Upper lobe of left lung (tissue), 4 donors: ENCODE measurements around the gene DAGLB.

ENCODE experiments used
- POLR2A ChIP-seq, 4 donors: fragments of 450-650 bp; IDR thresholded peaks; one replicate each; pipeline ENCODE4 v1.5.1; 2016 to 2017; ENCODE audit warnings: antibody characterized with exemption in 4 of 4, mild to moderate bottlenecking in 2 of 4
- TF ChIP-seq, protein P1 (sequence below), 6 experiments: fragments of 450-650 bp in 4 of 6; fragments of 200-600 bp in 2 of 6; sonication (generic) in 2 of 6; IDR thresholded peaks; one replicate each; pipeline ENCODE4 v1.5.1; 2016 to 2019; ENCODE audit warnings: antibody characterized with exemption in 6 of 6

DNA sequence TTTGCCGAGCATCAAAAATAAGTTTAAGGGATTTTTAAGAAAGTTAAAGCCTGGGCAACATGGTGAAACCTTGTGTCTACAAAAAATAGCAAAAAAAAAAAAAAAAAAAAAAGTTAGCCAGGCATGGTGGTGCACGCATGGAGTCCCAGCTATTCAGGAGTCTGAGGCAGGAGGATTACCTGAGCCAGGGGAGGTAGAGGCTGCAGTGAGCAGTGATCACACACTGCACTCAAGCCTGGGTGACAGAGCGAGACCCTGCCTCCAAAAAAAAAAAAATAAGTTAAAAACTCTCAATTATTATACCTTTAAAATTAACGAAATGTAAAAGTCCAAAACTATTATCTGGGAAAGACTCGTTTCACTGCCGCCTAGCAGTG lies 35.0 kb upstream of the DAGLB start:
- TF ChIP-seq, protein P1, sequence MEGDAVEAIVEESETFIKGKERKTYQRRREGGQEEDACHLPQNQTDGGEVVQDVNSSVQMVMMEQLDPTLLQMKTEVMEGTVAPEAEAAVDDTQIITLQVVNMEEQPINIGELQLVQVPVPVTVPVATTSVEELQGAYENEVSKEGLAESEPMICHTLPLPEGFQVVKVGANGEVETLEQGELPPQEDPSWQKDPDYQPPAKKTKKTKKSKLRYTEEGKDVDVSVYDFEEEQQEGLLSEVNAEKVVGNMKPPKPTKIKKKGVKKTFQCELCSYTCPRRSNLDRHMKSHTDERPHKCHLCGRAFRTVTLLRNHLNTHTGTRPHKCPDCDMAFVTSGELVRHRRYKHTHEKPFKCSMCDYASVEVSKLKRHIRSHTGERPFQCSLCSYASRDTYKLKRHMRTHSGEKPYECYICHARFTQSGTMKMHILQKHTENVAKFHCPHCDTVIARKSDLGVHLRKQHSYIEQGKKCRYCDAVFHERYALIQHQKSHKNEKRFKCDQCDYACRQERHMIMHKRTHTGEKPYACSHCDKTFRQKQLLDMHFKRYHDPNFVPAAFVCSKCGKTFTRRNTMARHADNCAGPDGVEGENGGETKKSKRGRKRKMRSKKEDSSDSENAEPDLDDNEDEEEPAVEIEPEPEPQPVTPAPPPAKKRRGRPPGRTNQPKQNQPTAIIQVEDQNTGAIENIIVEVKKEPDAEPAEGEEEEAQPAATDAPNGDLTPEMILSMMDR (IDR thresholded peaks at IDR 0.05): no peak
- TF ChIP-seq POLR2A (IDR thresholded peaks at IDR 0.05): no peak
